Occipital lobe (tissue), 2 donors: ENCODE data around the gene USP3. TPM values are rescaled to one million over a fixed set of nuclear protein-coding genes. Genes with fewer than 3 reads are reported as not detected.
"Not testable (repeated sequence)": the region's sequence is repeated elsewhere in the genome, so short reads cannot be mapped to it uniquely, and the experiment has no call there.

ENCODE experiments used
- DNase-seq: peaks from one replicate; lab custom pipeline; 2025; lab: John Stamatoyannopoulos, UW
- total RNA-seq: library from RNA; depleted of rRNA; stranded (reverse); fragments of >200 nt; gene quantifications from one replicate; pipeline ENCODE4 v1.2.3, GENCODE V29; 2014

The USP3 gene
- total RNA-seq, 1 donor from 2014 or later, result 86.4 TPM

DNA sequence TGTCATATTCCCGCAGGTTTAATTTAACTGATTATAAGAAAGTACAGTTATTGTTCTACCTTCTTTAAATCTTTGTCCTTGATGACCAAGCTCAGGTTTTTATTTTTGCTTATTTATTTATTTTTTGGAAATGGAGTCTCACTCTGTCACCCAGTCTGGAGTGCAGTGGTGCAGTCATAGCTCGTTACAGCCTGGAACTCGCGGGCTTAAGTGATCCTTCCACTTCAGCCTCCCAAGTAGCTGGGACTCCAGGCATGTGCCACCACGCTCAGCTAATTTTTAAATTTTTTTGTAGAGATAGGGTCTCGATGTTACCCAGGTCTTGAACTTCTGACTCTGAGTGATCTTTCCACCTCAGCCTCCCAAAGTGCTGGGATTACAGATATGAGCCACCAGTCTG is 8.9 kb downstream of the USP3 start:
- no peak for DNase-seq

DNA sequence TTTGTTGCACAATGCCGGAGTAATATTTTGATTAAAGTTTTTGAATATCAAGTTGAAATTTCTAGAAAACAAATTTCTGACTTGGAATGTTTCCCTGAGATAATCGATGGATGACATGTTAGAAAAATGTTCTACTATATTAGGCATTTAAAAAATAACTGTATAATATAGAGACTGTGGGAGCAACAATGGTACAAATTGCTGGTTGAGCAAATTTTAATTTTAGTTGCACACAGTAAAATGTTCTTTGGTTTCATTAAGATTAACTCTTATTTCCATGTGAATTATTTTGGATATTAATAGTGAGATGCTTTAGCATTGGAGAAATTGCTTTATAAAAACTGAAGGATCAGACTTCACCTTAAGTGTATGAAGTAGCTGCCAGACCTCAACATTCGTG is 9.3 kb downstream of the USP3 start:
- no peak for DNase-seq

DNA sequence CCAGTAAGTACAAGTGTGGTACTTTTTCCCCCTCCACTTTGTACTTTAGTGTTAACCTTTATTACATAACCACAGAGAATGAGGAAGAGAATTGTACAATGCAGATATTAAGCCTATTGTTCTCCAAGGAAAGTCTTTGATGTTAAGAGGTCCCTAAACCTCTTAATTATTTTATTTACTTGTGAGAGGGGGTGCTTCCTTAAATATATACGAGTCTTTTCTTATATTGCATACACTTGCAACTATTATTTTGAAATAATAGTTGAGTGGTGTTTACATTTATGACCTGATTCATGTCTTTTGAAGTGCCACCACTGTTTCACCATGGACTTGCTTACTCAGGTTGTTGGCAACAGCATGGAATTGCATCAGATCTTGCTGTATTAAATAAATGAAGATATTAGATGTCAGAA is 10.1 kb downstream of the USP3 start:
- no peak for DNase-seq

DNA sequence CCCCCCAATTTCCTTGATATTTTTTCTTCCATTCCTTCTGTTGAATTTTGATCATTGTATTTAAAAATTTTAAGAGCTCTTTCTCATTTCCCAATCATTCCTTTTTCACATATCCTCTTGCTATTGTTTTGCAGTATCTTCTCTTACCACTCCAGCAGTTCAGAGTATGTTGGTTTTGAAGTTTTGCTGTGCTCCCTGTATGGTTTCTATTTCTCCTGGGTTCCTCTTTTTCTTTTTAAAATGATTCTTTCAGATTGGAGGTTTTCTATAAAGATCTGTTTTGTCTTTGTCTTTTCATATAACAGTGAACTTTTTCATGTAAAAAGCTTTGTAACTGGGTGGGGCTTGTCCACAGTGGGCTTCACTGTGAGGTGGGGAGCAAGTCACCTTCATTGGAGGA is 12.8 kb downstream of the USP3 start:
- DNase-seq, result no peak

DNA sequence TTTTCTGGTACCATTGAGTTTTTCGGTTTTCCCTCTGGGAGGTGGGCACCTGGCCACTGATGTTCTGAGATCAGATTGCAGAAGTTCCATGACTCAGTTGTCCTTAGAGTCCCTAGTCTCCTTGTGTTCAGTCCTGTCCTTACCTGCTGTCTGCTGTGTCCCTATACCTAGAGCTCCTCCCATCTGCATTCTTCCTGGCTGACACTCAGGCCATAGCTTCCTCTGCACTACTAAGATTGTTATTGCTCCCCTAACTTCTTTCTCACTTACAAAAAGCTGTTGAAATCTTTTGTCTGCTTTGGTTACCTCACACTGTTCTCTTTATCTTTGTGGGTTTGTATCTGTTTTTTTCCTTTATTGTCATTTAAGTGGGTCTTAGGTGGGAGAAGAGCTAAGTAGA is 13.2 kb downstream of the USP3 start:
- no peak for DNase-seq

DNA sequence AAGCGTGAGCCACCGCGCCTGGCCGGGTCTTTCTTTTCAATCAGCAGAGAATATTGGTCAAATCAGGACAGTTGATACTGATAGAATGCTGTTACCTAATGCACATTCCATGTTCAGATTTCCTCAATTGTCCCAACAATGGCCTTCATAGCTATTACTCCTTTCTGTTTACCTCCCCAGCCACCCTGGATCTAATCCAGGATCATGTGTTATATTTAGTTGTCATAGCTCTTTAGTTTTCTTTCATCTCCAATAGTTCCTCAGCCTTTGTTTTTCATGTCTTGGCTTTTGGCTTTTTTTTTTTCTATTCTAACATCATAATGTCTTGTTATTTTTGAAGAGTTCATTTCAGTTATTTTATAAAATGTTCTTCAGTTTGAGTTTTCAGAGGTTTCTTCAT is 14.6 kb downstream of the USP3 start:
- DNase-seq, result no peak

DNA sequence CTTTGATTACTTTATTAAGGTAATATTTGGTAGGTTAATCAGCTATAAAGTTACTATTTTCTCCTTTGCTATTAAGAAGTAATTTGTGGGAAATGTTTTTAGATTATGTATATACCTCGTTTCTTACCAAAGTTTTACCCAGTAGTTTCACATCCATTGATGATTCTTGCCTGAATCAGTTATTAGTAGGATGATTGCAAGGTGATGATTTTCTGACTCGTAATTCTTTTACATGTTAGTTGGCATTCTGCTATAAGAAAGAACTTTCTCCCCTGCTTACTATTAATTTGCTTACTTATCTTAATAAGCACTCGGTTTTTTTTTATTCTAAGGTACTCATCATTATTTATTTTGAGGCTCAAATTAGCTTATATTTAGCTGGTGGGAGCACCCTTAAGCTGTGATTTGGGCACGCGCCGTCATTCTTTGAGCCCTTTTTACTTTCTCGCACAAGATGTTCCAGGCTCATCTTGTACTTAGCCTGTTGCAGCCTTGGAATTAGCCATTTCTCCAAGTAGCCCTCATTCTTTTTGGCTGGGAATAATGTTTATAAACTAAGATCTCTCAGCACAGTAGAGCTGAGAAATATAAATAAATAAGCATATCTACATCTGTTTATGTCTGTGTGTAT is 15.3 kb downstream of the USP3 start:
- DNase-seq, result no peak

DNA sequence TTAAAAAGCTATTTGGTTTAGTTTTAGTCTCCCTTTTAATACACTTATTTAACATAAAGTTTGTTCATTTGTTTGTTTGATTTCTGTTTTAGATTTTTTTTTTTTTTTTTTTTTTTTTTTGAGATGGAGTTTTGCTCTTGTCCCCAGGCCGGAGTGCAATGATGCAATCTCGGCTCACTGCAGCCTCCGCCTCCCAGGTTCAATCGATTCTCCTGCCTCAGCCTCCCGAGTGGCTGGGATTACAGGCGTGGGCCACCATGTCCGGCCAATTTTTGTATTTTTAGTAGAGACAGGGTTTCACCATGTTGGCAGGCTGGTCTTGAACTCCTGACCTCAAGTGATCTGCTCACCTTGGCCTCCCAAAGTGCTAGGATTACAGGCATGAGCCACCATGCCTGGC is 16.1 kb downstream of the USP3 start:
- not testable (repeated sequence) for DNase-seq

DNA sequence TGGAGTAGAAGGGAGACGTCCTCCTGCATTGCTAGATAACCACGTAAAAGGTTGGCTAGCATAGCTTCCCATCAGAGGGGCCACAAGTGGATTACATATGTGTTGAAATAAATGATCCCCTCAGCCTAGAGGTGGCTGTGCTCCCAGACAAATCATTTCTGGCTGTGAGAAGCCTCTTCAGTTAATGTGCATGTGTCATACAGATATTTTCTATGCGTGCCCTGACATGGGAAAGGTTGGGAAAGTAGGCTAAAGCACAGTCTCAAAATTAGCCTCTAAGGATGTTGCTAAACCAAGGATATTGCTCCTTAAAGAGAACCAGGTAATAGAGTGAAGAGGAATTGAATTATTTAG is 17.8 kb downstream of the USP3 start:
- no peak for DNase-seq

DNA sequence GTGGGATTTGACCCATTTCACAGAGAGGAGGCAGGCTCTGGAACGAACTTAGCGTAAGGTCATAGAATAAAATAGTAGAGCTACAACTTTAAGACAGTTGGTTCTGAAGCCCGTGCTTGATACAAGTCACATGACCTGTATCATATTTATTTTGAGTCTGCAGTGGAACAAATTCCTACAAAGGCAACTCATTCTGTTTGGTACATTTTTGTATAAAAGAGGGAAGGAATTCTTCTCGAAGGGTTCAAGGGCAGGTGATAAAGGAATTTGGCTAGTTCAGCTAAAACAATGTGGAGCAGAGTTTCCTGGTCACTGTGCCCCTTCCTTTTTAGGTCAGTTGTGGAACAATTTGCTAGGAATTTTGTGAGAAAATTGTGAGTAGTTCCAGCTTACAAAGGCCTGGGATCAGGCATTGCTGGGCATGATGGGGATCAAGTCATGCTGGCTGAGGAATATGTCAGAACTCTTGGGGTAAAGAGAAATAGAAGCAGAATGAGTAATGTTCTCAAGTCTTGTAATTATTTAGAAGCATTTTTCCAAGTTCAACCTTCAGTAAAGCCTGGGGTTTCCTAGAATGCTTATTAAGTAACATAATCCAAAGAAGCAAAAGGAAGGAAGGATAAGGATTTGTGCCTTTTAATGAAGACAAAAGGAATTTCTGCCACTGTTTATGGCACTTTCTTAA is 19.1 kb downstream of the USP3 start:
- DNase-seq, result no peak

DNA sequence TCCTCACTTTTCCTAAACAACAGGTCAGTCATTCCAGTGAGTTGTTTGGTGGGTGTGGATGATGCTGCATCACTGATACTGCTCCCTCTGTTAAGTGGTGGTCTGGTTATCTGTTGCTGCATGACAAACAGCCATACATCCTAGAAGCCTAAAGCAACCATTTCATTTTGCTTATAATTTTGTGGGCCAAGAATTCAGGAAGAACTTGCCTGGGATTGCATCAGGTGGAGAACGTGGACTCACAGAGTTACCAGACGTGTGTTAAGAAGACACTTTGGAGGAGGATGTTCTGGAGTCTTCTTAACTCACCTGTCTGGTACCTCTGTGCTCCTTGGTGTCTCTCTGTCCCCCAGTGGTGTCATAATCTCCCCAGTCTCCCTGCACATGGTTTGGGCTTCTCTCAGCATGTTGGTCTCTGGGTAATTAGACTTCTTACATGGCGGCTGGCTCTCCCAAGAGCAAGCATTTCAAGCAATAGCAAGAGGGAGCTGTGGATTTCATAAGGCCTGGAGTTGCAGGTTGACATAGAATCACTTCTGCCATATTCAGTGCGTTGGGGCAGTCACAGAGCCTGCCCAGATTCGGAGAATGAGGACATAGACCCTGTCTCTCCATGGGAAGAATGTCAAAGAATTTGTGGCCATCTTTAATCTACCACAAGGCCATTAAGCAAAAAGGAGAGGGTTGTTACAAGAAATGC is 20.1 kb downstream of the USP3 start:
- no peak for DNase-seq

DNA sequence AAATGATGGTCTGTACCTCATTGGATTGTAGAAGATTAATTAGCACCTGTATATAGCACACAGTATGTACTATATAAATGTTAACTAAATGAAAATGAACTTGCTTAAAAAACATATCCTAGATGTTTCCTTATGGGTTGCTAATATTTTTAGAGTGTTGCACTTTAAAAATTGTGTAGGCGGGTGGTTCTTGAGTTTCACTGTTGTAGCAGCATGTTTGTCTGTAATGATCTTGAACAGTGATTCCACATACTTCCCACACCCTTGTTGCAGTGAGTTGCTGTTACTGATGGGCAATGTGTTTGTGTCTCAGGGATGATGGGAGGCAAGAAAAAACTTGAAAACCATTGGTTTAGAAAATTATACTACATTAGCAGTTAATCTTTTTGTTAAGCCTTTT is 22.0 kb downstream of the USP3 start:
- DNase-seq, result no peak

DNA sequence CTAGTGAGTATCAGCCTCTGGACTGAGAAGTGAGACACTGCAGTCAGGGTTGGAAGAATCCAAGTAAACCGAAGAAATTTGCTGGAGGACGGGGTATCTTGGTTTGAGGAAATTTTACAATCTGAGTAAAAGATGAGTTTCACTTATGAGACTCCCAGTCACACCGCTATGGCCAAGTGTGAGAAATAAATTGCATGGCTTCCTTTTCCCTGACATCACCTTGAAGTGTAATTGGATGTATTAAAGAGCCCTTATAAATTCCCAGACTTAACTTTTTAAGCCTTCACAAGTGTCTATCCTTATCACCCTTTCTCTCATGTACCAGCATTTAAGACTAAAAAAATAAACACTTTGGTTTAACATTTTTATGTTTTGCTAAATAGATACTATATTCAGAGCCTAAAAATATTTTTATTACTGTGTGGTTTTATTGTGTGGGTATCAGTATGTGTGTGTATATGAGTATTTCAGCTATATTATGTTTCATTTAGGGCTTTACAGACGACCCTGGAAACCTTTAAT is 23.8 kb downstream of the USP3 start:
- DNase-seq, result no peak

DNA sequence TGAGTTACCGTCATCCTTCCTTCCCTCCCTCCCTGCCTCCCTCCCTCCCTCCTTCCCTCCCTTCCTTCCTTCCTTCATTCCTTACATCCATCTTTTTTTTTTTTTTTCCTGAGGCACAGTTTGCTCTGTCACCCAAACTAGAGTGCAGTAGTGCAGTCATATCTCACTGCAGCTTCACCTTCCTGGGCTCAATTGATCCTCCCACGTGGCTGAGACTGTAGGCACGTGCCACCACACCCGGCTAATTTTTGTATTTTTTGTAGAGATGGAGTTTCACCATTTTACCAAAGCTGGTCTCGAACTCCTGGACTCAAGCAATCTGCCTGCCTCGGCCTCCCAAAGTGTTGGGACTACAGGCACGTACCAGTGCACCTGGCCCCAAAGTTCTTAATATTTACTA is 25.8 kb downstream of the USP3 start:
- DNase-seq, result no peak

DNA sequence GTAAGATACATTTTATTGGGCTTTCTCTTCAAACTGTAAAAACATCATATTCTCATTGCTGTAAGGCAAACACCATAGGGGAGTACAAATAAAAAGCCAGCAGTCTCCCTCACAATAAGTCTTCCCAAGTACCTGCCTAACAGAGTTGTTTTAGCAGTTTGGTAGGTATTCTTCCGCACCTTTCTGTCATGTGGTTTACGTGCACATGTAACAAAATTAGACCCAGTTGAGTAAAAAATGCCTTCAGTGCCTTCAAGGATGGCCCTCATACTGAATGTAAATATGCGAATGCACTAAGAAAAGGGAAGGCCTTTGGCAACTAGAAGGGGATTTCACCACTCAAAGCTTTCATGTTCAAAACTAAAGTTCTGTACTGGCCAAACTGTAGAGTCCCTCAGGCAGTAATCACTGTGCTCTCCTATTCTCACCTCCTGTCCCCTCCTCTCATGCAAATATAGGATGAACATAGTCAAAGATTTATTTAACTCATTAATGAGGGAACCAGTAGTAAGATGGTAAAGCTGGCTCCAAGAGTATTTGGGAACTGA is 26.4 kb downstream of the USP3 start:
- DNase-seq, result no peak

DNA sequence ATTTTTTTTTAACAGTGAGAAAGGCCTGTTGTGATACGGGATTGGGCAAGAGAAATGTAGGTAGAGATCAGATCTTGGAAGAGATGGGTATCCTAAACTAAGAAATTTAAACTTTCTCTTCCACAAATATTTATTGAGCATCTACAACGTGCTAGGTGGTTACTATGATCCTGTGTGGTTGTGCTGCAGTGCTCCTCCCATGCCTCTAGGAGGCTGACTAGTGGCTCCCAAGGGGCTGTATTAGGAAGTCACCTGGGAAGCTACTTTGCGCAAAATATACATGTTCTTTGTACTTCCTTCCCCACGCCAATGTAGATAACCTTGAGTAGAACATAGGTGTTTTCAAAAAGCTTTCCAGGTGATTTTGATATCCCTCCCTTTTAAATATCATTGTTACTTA is 27.2 kb downstream of the USP3 start:
- no peak for DNase-seq

DNA sequence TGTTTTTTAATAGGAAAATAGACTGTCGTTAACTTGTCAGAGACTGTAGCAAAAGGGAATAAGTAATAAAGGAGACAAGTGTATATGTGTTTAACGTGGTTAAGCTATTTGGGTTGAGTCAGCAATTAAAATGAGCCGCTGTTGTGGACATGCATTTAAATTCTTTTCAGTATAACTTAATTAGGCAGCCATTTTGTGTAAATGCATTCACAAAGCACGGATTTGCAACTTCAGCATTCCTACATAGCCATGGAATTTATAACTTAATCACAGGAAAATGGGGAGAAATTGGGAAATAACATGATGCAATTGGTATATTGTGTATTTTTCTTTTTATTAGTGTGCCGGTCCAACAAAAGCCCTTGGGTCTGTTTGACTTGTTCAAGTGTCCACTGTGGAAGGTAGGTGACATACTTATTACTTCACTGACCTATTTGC is 27.9 kb downstream of the USP3 start:
- no peak for DNase-seq

DNA sequence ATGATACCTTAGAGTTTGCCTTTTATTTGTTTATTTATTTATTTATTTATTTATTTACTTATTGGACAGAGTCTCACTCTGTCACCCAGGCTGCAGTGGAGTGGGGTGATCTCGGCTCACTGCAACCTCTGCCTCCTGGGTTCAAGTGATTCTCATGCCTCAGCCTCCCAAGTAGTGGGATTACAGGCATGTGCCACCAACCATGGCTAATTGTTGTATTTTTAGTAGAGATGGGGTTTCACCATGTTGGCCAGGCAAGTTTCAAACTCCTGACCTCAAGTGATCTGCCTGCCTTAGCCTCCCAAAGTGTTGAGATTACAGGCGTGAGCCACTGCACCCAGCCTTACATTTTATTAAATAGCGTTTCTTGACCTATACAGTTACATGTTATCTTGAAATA is 30.5 kb downstream of the USP3 start:
- not testable (repeated sequence) for DNase-seq

DNA sequence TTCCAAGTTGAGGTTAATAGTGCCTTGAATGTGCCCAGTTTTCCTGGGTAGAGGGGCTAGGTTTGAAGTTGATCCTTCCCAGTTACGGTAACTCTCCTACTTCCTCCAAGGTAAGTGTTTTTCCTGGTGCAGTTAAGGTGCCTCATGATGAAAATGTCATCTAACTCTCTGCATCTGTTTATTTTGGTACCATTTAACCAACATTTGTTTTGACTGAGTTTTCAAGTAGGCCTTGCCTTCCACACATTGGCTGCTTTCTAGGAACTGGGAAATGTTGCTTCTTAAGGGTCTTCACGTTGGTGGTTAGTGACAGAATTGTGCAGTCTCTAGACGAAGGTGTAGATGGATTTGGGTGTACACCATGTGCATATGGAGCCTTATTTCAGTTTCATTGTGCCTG is 31.3 kb downstream of the USP3 start:
- no peak for DNase-seq

DNA sequence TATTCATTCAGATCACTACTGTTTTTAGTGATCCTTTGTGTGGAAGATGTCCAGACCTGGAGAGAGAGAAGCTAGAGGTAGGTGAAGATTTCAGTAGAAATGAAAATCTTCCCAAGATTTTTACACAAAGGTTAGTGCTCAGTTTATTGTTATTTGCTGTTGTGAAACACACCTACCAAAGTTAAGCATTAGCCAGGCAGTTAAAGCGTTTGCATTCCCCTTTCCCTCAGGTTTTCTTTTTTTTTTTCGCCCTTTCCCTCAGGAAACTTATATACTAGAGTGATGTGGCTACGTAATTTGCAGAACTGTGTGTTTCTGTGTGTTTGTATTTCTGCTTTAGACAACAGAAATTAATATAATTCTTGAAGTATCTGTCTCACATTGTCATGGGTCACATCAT is 34.5 kb downstream of the USP3 start:
- no peak for DNase-seq

DNA sequence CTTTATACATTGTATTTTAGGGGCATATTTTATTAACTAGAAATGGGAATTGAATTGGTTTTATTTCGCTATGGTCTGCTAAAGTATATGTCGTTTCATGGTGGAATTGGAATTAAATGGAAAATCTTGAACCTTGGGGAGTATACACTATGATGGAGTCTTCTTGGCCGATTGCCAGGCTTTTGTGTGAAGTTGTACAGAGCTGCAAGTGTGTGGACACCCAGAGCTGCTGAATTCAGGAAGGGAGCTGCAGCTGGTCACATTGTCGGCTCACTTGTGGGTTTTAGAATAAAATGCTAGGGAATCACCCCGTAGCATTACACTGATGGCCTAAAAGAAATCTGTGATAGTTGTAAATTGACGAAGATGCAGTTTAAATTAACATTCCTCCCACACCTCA is 35.1 kb downstream of the USP3 start:
- DNase-seq, result peak; percentile 7

DNA sequence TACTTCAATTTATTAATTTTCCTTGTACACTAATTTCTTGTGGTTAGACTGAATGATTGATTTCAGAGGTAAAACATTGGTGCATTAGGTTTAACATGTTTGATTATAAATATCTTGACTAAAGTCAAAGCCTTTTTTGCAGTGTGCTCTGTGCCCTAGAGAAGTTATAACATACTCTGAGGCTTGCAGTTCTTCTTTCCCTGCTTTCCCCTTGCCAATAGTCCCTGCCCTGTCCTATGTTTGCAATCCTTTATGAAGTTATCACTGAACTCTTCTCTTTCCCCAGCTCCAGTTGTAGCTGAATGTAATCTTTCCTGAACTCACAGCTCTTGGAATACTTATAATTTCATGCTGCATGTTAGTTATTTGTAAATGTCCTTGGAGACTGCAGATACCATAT is 35.6 kb downstream of the USP3 start:
- DNase-seq, result no peak

DNA sequence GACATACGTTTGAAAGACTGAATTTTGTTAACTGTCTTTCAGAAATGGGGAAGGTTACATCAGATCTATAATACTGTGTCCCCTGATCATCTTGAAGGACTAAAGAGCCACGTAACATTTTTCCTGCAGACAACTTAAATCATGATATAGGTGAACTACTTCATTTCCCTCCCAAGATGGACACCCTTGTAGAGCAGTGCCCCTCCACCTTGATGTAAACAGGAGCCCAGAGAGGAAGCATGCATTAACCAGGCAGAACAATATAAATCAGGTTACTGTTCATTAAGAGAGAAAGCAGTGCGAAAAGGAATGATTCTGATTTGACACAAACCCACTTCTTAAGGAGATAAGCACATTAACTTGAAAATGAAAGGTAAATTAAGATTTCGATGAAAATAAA is 36.1 kb downstream of the USP3 start:
- no peak for DNase-seq
